Activated B cell treated with CpG ODN at 0.5 μM for 24 hours (primary cell): Measurements from ENCODE around the gene HEMK1. TPM values are rescaled to one million over a fixed set of nuclear protein-coding genes. Genes with fewer than 3 reads are reported as not detected.

Experiments used
- ATAC-seq: fragments of 200-7000 bp; cut with Tn5 transposase; one replicate; pipeline ENCODE4 v1.10.0; 2021; ENCODE audit warnings: low read depth, mild to moderate bottlenecking, moderate library complexity
- CTCF ChIA-PET: fragments of 350-600 bp; sonication (Branson Sonifier 250); formaldehyde crosslinking; loops from one replicate; lab custom pipeline; 2021; ENCODE audit warnings: antibody characterized with exemption; lab: Charles Lee
- POLR2A ChIA-PET: fragments of 350-600 bp; sonication (Branson Sonifier 250); formaldehyde crosslinking; loops from one replicate; lab custom pipeline; 2021; ENCODE audit warnings: antibody characterized with exemption; lab: Charles Lee
- DNase-seq: peaks from one replicate; pipeline ENCODE4 v3.0.0; 2022
- H3K27ac Mint-ChIP-seq: one replicate; pipeline ENCODE4 v1.8.0; 2020; ENCODE audit warnings: mixed read lengths
- H3K27me3 Mint-ChIP-seq: one replicate; pipeline ENCODE4 v1.8.0; 2021; ENCODE audit warnings: mixed read lengths
- H3K36me3 Mint-ChIP-seq: one replicate; pipeline ENCODE4 v1.8.0; 2021; ENCODE audit warnings: low read depth, mixed read lengths
- H3K4me1 Mint-ChIP-seq: one replicate; pipeline ENCODE4 v1.8.0; 2021; ENCODE audit warnings: mixed read lengths
- H3K4me3 Mint-ChIP-seq: one replicate; pipeline ENCODE4 v1.8.0; 2020; ENCODE audit warnings: mild to moderate bottlenecking, mixed read lengths
- H3K9me3 Mint-ChIP-seq: one replicate; pipeline ENCODE4 v1.8.0; 2020; ENCODE audit warnings: mixed read lengths
- CTCF ChIP-seq: fragments of 200-600 bp; IDR thresholded peaks from one replicate; pipeline ENCODE4 v1.8.0; 2022; ENCODE audit warnings: antibody characterized with exemption, mild to moderate bottlenecking
- intact Hi-C: fragments of 100-400 bp; cut with micrococcal nuclease; formaldehyde crosslinking; loops from one replicate; pipeline ENCODE4 v1.15.1; 2024
- total RNA-seq: library from RNA; stranded (reverse); gene quantifications from 2 replicates; pipeline ENCODE4 v1.2.3, GENCODE V29; 2022

The HEMK1 gene
- total RNA-seq, 1 donor from 2014 or later = 26.9 TPM

- H3K4me1 Mint-ChIP-seq = peaks cover 61% of the 10 kb centered on the region
- no peaks in the 10 kb centered on the region for H3K27me3 Mint-ChIP-seq
- H3K4me3 Mint-ChIP-seq = no peak overlapping the region
- no peaks in the 10 kb centered on the region for H3K9me3 Mint-ChIP-seq
- ChIA-PET CTCF (interaction anchor here (1.1 to 8.1 kb wide), 20 partner anchors 11 to 1539 kb away, joined by 3 to 245 read pairs (median 6); partner anchors contain the start of genes C3orf18, HEMK1, MANF and POC1A), POLR2A (interaction anchor here (1.0 to 3.4 kb wide), 2 partner anchors 46 to 268 kb away, joined by 4 to 45 read pairs; partner anchors contain the start of gene HEMK1)
- no peak for TF ChIP-seq CTCF
- intact Hi-C loops = loop anchor here (5.0 to 10.0 kb wide), 4 partner anchors 357 to 1537 kb away; partner anchors contain the start of genes ABHD14A, ABHD14B and POC1A
- ATAC-seq (no peak), DNase-seq (no peak)
- no peak overlapping the region for H3K27ac Mint-ChIP-seq
- H3K36me3 Mint-ChIP-seq = peaks cover 5% of the 10 kb centered on the region
These were observed 45.9 kb downstream of the HEMK1 start for GRCh38 chr3:50615190-50615589.

- Mint-ChIP-seq H3K27ac (peak overlapping the region; percentile 88), H3K9me3 (no peaks in the 10 kb centered on the region), H3K36me3 (peaks cover 10% of the 10 kb centered on the region), H3K4me3 (peak overlapping the region; percentile 91), H3K27me3 (no peaks in the 10 kb centered on the region), H3K4me1 (peaks cover 59% of the 10 kb centered on the region)
- ChIA-PET POLR2A (interaction anchor here (0.6 to 3.4 kb wide), 13 partner anchors 13 to 884 kb away, joined by 3 to 45 read pairs (median 4); partner anchors contain the start of genes C3orf18, DCAF1, HEMK1 and MANF), CTCF (interaction anchor here (0.6 to 8.1 kb wide), 29 partner anchors 10 to 1538 kb away, joined by 3 to 245 read pairs (median 5); partner anchors contain the start of genes C3orf18, HEMK1, MANF and POC1A)
- intact Hi-C loops = loop anchor here (1.0 to 10.0 kb wide), 16 partner anchors 36 to 1536 kb away; partner anchors contain the start of genes ABHD14A, ABHD14B, CYB561D2 and DCAF1
- peak; percentile 77 for TF ChIP-seq CTCF
- peak; percentile 49 for ATAC-seq
- peak; percentile 70 for DNase-seq
These were observed 46.9 kb downstream of the HEMK1 start for GRCh38 chr3:50616003-50616769.

- peak overlapping the region; percentile 88 for H3K27ac Mint-ChIP-seq
- no peaks in the 10 kb centered on the region for H3K27me3 Mint-ChIP-seq
- ATAC-seq = peak; percentile 74
- peaks cover 10% of the 10 kb centered on the region for H3K36me3 Mint-ChIP-seq
- H3K4me1 Mint-ChIP-seq = peaks cover 55% of the 10 kb centered on the region
- intact Hi-C loops = loop anchor here (1.0 to 10.0 kb wide), 16 partner anchors 36 to 1536 kb away; partner anchors contain the start of genes ABHD14A, ABHD14B, CYB561D2 and DCAF1
- no peak for TF ChIP-seq CTCF
- CTCF ChIA-PET = interaction anchor here (1.0 to 8.1 kb wide), 14 partner anchors 26 to 1065 kb away, joined by 3 to 245 read pairs (median 10); partner anchors contain the start of genes C3orf18, HEMK1 and MANF
- POLR2A ChIA-PET = interaction anchor here (0.8 to 3.4 kb wide), 10 partner anchors 12 to 883 kb away, joined by 3 to 45 read pairs (median 3); partner anchors contain the start of genes C3orf18, DCAF1, HEMK1 and MANF
- peak overlapping the region; percentile 91 for H3K4me3 Mint-ChIP-seq
- no peaks in the 10 kb centered on the region for H3K9me3 Mint-ChIP-seq
- peak; percentile 94 for DNase-seq
These were observed 47.4 kb downstream of the HEMK1 start for GRCh38 chr3:50616770-50617095.

GRCh38 chr3:50617096-50617791 lies 47.9 kb downstream of the HEMK1 start, which contains the start of gene MAPKAPK3:
TSS of gene MAPKAPK3 (plus strand) at chr3:50617151. CDS start at chr3:50617566, 415 bp downstream.
- POLR2A ChIA-PET = interaction anchor here (0.8 to 3.4 kb wide), 10 partner anchors 12 to 883 kb away, joined by 3 to 45 read pairs (median 3); partner anchors contain the start of genes C3orf18, DCAF1, HEMK1 and MANF
- no peaks in the 10 kb centered on the region for H3K9me3 Mint-ChIP-seq
- peaks cover 51% of the 10 kb centered on the region for H3K4me1 Mint-ChIP-seq
- H3K4me3 Mint-ChIP-seq = peak within 1 kb of the TSS; percentile 91
- H3K36me3 Mint-ChIP-seq = peaks cover 10% of the 10 kb centered on the region
- DNase-seq (peak; percentile 62), ATAC-seq (peak; percentile 19)
- intact Hi-C loops = loop anchor here (2.0 to 10.0 kb wide), 6 partner anchors 266 to 1535 kb away; partner anchors contain the start of genes ABHD14A, ABHD14B, CYB561D2 and NPRL2
- TF ChIP-seq CTCF = no peak
- H3K27me3 Mint-ChIP-seq = no peaks in the 10 kb centered on the region
- CTCF ChIA-PET = interaction anchor here (1.0 to 8.1 kb wide), 12 partner anchors 26 to 817 kb away, joined by 3 to 245 read pairs (median 18); partner anchors contain the start of genes C3orf18, HEMK1 and MANF
- H3K27ac Mint-ChIP-seq = peak within 1 kb of the TSS; percentile 88
